GM12875 (cell line): ENCODE data around the gene KCNJ14.

ENCODE experiments used
- H3K4me3 ChIP-seq: one replicate; pipeline ENCODE4 v1.5.1; 2011; ENCODE audit warnings: low read depth, low read length, control low read depth
- TF ChIP-seq, protein P1 (sequence below): IDR thresholded peaks from 2 replicates; pipeline ENCODE4 v1.5.1; 2011; ENCODE audit warnings: low read depth, mild to moderate bottlenecking, control low read depth, inconsistent platforms, low read length, moderate library complexity, borderline replicate concordance; ENCODE audit not compliant: insufficient read depth

The KCNJ14 gene

GRCh38 chr19:48496959-48497727, 41.8 kb downstream of the KCNJ14 start:
- no peak overlapping the region for H3K4me3 ChIP-seq
- TF ChIP-seq, protein P1, sequence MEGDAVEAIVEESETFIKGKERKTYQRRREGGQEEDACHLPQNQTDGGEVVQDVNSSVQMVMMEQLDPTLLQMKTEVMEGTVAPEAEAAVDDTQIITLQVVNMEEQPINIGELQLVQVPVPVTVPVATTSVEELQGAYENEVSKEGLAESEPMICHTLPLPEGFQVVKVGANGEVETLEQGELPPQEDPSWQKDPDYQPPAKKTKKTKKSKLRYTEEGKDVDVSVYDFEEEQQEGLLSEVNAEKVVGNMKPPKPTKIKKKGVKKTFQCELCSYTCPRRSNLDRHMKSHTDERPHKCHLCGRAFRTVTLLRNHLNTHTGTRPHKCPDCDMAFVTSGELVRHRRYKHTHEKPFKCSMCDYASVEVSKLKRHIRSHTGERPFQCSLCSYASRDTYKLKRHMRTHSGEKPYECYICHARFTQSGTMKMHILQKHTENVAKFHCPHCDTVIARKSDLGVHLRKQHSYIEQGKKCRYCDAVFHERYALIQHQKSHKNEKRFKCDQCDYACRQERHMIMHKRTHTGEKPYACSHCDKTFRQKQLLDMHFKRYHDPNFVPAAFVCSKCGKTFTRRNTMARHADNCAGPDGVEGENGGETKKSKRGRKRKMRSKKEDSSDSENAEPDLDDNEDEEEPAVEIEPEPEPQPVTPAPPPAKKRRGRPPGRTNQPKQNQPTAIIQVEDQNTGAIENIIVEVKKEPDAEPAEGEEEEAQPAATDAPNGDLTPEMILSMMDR, result no peak

DNA sequence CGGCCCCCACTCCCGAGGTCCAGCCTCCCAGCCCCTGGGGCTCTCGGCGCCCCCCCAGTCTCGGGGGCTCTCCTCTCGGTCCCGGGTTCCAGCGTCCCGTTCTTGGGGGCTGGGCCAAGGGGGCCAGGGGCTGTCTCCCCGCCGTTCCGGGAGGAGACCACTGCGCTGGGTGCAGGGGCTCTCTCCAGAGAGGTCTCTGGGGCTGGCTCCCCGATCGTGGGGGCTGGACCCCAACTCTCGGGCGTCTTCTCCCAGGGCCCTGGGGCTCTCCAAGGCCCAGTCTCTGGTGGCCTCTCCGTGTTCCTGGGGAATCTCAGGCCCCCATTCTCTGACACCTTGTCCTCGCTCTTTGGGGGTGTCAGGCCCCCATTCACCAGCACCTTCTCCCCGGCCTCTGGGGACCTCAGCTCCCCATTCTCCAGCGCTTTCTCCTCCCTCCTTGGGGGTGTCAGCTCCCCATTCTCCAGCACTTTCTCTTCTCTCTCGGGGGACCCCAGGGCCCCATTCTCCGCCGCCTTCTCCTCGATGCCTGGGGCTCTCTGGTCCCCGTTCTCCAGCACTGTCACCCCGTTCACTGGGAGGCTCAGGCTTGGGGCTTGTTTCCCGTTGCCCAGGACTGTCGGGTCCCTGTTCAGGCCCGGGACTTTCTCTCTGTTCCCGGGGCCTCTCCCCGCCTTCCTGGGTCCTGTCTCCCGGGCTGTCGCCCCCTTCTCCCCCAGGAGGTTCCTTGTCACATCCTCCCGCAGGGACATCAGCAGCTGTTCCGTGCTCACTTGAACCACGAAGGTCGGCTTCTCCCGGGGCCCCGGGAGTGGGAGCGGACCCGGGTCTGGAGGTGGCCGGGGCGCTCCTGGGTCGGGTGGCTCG, 42.6 kb downstream of the KCNJ14 start:
- TF ChIP-seq, protein P1, result no peak
- H3K4me3 ChIP-seq, result no peak overlapping the region

GRCh38 chr19:48498595-48499311, 43.4 kb downstream of the KCNJ14 start:
- TF ChIP-seq, protein P1, result no peak
- H3K4me3 ChIP-seq, result no peak overlapping the region

GRCh38 chr19:48499316-48500090, 44.1 kb downstream of the KCNJ14 start:
- TF ChIP-seq, protein P1, result no peak

DNA sequence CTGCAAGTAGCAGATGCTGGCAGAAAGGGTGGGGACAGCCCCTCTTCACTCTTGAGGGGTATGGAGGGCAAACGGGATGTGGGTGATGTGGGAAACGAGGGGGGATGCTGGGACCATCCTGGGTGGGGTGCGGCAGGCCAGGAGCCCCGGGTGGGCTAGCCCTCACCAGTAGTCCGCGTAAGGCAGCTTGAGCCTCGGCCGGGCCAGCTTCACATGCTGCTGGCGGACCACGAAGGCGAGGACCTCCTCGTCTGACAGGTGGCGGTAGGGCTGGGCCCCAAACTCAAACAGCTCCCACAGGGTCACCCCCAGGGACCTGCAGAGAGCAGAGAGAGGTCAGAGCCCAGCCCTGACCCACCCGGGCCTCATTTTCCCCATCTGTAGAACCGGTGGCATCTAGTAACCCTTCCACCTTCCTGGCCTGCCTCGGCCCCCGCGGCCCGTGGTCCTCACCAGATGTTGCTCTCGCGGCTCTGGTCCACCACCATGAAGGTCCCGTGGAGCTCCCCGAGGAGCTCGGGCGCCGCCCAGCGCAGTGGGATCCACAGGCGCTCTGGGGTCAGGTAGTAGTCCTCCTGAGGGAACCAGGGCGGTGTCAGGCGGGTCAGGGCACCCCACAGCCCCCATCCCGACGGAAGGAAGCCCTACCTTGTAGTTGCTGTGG, 45.6 kb downstream of the KCNJ14 start:
- H3K4me3 ChIP-seq, result no peak overlapping the region

More at GRCh38 chr19:48499316-48500090, 44.1 kb downstream of the KCNJ14 start:
- H3K4me3 ChIP-seq, result no peak overlapping the region

More for the DNA sequence above, 45.6 kb downstream of the KCNJ14 start:
- TF ChIP-seq, protein P1, result no peak
